Activated CD4-positive, alpha-beta T cell treated with anti-CD3 and anti-CD28 coated beads, Interleukin-2, amount 50 U/mL, for 1 hour (primary cell): ENCODE results near the gene PCLO.

Experiments
- DNase-seq: peaks from one replicate; pipeline ENCODE4 v3.0.0-alpha.2; 2020

PCLO gene

GRCh38 chr7:82818171-82818570 lies 344.5 kb downstream of the PCLO start:
- DNase-seq: no peak

- DNase-seq: no peak
These were observed 346.4 kb downstream of the PCLO start for GRCh38 chr7:82816272-82816671.

DNA sequence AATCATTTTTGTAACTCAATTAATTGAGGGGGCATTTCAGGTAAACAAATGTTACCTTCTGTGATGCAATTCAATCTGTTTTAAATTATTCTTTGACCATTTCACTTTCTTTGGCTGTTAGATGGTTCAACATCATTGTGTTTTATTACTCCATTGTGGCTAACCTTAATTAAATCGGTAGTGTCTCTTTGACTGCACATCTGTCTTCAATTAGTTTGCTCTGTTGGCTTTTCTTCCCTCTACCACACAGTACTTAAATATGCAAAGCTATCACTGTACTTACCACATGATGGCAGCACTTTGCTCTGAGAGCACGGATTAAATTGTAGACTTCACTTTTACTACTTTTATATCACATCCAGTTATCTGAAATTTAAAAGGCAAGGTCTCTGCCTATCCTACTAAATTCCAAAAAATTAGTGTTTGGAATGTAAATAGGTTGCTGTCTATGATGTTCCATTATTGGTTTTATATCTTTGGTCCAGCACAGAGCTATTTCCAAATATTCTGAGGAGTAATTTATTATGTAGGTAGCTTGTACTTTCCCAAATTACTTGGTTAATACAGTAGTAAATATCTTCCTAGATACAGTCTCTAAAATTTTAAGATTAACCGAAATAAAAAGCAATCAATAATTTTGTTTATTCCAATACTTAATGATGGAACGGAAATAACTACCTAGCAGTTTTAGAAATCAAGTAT lies 352.0 kb downstream of the PCLO start:
- DNase-seq: no peak

GRCh38 chr7:82808633-82809032 lies 354.1 kb downstream of the PCLO start:
- no peak for DNase-seq

GRCh38 chr7:82805527-82805960 lies 357.1 kb downstream of the PCLO start:
- no peak for DNase-seq

- DNase-seq: no peak
These were observed 359.3 kb downstream of the PCLO start for GRCh38 chr7:82803411-82803810.

DNA sequence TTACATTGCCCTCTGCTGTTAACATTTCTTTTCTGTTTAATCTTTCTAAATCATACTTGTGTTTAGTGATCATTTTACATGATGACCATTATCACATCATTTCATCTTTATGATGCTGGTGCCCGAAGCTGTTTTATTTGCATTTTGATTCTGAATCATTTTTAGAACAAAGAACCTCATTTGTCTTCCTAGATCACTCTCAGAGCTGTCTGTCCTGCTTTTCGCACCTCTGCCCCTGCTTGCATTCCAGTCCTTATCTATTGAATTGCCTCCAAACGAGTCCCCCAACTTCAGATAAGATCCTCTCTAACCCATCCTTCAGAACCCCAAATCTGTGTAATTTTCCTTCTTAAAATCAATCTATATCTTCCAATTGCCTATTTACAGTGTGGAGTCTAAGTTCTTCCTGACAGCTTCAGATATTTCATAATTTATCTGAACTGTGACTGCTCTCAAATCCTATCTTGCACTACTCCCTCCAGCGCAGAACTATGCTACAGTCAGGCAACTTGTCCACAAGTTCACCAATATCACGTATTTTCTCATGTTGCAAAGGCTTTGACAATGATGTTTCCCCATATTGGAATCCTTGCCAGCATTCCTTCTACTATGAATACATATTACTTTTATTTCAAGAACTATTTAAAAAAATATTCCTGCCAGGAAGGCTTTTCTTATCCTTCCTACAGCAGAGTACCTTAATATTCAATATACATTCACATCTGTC lies 372.6 kb downstream of the PCLO start:
- DNase-seq: no peak

DNA sequence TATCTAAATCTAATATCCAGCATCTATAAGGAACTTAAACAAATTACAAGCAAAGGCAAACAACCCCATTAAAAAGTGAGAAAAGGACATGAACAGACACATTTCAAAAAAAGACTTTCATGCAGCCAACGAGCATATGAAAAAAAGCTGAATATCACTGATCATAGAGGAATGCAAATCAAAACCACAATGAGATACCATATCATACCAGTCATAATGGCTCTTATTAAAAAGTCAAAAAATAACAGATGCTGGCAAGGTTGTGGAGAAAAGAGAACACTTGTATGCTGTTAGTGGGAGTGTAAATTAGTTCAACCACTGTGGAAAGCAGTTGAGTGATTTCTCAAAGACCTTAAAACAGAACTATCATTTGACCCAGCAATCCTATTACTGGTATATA lies 384.7 kb downstream of the PCLO start:
- DNase-seq: no peak

DNA sequence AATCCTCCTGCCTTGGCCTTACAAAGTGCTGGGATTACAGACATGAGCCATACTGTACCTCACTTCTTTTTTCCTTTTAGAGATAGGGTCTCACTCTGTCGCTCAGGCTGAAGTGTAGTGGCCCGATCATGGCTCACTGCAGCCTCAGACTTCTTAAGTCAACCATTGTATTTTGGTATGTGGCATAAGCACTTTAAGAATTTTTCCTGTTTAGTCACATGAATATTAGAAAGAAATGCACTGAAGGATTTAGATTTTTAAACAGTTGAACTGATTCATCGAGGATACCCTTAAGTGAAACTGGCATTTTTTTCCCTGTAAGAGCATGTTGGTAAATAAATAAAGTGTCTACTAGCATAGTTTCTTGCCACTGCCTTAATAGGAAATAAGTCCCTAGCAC lies 399.8 kb downstream of the PCLO start:
- no peak for DNase-seq

DNA sequence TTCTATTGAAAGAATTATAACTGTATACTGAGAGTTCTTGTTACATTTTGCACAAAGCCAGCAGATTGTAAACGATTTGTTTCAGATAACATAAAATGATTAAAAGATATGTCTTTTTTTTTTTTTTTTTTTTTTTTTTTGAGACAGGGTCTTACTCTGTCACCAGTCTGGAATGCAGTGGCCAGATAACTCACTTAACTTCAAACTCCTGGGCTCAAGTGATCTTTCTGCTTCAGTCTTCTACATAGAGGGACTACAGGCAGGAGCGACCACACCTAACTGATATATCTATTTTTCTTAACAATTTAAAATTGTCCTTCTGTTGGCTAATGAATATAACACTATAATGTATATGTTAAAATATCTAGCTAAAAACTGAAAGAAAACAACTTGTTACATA lies 401.9 kb downstream of the PCLO start:
- DNase-seq: no peak

DNA sequence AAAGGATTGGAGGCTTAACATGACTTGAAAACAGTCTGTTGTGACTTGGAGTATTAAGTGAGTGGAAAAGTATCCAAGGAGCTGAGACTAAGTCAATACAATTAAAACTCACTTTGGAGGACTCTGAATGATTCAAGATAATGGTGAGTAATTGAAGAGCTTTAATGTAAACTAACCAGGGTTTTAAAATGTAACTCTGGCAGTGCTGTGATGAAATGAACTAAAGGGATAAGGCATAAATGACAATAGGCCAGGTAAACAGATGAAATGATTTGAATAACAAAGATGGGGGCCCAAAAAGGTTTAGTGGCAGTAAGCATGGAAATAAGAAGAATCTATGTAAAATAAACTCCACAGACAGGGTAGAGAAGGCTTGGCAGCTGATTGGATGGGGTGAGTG lies 402.6 kb downstream of the PCLO start:
- DNase-seq: no peak

DNA sequence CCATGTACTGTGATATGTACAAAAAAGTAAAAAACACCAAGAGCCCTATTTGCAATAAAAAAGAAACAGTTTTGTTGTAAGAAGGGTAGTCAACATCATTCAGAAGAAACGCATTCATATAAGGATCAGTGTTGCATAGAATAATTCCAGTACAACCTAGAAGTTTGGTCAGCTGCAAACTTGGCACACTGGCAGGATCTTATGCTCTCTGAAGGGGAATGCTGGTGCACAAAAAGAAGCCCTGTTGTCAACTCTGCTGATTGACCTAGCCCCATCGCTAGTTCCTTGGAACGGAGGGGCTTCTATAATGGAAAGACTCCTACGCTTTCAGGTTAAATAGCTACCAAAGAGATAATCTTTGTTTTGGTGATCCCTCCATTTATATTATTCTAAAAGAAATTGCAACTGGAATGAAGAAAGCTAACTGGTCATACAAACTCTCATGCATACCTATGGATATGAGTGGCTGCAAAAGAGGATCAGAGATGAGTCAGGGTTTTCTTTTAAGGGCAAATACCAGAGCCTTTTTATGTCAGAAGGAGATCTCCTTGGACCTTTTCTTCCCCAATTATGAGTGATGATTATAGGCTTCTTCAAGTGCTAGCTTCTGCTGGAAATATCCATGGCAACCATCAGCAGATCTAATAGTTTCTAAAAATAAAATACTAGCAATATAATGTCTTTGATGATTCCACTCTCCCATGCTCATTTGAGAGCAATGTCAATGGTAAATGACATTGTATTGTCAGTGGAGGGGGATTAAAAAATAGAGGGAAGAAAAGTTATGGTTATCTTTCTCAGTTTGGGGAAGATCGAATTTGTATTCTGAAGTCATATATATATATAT lies 406.8 kb downstream of the PCLO start:
- no peak for DNase-seq

GRCh38 chr7:82750007-82750406 lies 412.7 kb downstream of the PCLO start:
- DNase-seq: no peak

DNA sequence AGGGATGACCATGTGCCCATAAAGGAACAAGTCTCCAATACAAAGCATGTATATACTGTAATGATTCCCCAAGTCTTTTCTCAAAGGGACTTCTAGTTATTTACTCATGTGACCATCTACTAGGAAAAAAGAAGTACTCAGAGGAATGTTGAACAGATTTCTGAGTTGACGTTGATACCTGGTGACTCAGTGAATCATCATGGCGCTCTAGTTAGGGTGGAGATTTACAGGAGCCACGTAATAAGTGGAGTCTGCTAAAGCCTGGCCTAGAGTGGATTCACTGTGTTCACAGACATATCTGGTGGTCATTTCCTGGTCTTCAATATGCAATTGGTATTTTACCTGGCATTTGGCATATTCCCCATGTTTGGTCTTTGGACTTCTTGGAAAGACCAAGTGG lies 416.9 kb downstream of the PCLO start:
- DNase-seq: no peak

- DNase-seq: no peak
These were observed 417.6 kb downstream of the PCLO start for GRCh38 chr7:82745117-82745516.

- DNase-seq: no peak
These were observed 420.5 kb downstream of the PCLO start for GRCh38 chr7:82742163-82742562.

DNA sequence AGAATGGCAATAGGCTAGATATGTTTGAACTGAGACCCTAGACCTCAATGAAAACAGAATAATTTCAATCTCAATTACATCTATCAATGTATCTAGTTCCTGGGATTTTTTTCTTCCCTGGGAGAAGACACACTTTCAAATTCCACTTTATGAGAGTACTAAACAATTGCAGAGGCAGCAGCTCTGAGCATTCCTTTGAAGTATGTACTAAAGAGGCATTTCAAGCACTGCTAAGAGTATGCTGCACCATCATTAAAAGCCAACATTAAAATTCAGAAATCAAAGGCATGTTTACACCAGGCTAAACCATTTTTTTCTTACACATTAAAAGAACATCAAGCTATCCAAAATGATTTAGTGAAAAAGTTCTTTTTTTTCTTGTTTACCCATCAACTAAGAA lies 421.2 kb downstream of the PCLO start:
- no peak for DNase-seq

- DNase-seq: no peak
These were observed 422.3 kb downstream of the PCLO start for GRCh38 chr7:82740246-82740848.

- DNase-seq: no peak
These were observed 426.1 kb downstream of the PCLO start for GRCh38 chr7:82736633-82737032.

DNA sequence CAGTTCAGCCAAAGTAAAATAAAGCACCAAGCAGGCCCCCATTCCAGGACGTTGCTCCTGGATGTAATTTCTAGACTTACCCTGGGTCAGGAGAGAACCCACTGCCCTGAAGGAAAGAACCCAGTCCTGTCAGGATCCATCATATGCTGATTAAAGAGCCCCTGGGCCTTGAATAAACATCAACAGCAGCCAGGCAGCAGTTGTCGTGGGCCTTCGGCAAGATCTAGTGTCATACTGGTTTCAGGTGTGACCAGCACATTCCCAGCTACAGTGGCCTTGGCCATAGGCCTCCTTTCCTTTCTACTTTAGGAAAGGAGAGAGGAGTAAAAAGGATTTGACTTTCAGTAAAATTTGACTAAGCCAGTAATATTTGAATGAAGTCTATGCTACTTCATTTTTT lies 430.0 kb downstream of the PCLO start:
- DNase-seq: no peak

- no peak for DNase-seq
These were observed 433.3 kb downstream of the PCLO start for GRCh38 chr7:82729172-82730030.

GRCh38 chr7:82726038-82726800 lies 436.5 kb downstream of the PCLO start:
- no peak for DNase-seq
